ENCODE data around the gene VPS16.
A peak's percentile ranks its signal among the peaks of the same experiment; 100 is the strongest.

The VPS16 gene

GRCh38 chr20:2849529-2849928, 9.0 kb downstream of the VPS16 start (continued):
- TF ChIP-seq ZNF280D (tag by site-specific recombination; IDR thresholded peaks at IDR 0.05) = no peak
- TF ChIP-seq, protein P1, sequence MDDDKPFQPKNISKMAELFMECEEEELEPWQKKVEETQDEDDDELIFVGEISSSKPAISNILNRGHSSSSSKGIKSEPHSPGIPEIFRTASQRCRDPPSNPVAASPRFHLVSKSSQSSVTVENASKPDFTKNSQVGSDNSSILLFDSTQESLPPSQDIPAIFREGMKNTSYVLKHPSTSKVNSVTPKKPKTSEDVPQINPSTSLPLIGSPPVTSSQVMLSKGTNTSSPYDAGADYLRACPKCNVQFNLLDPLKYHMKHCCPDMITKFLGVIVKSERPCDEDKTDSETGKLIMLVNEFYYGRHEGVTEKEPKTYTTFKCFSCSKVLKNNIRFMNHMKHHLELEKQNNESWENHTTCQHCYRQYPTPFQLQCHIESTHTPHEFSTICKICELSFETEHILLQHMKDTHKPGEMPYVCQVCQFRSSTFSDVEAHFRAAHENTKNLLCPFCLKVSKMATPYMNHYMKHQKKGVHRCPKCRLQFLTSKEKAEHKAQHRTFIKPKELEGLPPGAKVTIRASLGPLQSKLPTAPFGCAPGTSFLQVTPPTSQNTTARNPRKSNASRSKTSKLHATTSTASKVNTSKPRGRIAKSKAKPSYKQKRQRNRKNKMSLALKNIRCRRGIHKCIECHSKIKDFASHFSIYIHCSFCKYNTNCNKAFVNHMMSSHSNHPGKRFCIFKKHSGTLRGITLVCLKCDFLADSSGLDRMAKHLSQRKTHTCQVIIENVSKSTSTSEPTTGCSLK (tag by site-specific recombination; IDR thresholded peaks at IDR 0.05) = no peak

DNA sequence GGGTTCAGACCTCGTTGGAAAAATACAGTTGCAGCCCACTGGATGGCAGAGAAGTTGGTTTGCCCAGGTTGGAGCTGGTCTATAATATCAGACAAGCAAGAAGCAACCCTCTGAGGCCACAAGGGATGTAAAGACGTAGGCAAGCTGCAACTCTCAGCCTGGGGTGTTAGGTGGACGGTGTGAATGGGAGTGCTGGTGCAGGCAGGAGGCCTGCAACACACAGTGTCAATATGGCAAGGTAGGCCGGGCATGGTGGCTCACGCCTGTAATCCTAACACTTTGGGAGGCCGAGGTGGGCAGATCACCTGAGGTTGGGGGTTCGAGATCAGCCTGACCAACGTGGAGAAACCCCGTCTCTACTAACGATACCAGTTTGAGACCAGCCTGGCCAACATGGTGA, 10.5 kb downstream of the VPS16 start:
- H3K36me3 ChIP-seq (ENCODE audit: control insufficient read depth in 2 of 2, insufficient read depth in 1 of 2, low read length in 2 of 2) = peaks cover 0 to 4% of the 10 kb centered on the region in 2 experiments; a peak in 2 of 3 replicates
- TF ChIP-seq ZNF146 (tag by site-specific recombination; IDR thresholded peaks at IDR 0.05) (no peak), ZNF596 (tag by site-specific recombination; IDR thresholded peaks at IDR 0.05) (no peak), SP3 (tag by site-specific recombination; IDR thresholded peaks at IDR 0.05) (no peak), CTCF (tag by site-specific recombination; IDR thresholded peaks at IDR 0.05) (no peak), ZNF621 (tag by site-specific recombination; IDR thresholded peaks at IDR 0.05) (no peak), ZNF837 (tag by site-specific recombination; IDR thresholded peaks at IDR 0.05) (no peak), ZSCAN16 (tag by site-specific recombination; IDR thresholded peaks at IDR 0.05) (no peak), ZNF174 (tag by site-specific recombination; IDR thresholded peaks at IDR 0.05) (no peak)
- TF ChIP-seq, protein P2, sequence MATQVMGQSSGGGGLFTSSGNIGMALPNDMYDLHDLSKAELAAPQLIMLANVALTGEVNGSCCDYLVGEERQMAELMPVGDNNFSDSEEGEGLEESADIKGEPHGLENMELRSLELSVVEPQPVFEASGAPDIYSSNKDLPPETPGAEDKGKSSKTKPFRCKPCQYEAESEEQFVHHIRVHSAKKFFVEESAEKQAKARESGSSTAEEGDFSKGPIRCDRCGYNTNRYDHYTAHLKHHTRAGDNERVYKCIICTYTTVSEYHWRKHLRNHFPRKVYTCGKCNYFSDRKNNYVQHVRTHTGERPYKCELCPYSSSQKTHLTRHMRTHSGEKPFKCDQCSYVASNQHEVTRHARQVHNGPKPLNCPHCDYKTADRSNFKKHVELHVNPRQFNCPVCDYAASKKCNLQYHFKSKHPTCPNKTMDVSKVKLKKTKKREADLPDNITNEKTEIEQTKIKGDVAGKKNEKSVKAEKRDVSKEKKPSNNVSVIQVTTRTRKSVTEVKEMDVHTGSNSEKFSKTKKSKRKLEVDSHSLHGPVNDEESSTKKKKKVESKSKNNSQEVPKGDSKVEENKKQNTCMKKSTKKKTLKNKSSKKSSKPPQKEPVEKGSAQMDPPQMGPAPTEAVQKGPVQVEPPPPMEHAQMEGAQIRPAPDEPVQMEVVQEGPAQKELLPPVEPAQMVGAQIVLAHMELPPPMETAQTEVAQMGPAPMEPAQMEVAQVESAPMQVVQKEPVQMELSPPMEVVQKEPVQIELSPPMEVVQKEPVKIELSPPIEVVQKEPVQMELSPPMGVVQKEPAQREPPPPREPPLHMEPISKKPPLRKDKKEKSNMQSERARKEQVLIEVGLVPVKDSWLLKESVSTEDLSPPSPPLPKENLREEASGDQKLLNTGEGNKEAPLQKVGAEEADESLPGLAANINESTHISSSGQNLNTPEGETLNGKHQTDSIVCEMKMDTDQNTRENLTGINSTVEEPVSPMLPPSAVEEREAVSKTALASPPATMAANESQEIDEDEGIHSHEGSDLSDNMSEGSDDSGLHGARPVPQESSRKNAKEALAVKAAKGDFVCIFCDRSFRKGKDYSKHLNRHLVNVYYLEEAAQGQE (tag by site-specific recombination; IDR thresholded peaks at IDR 0.05) = no peak
- H3K27ac ChIP-seq (ENCODE audit: extremely low read depth, low read depth, low read length) = no peak overlapping the region
- ChIA-PET POLR2A (interaction anchor here (0.7 kb wide), 1 partner anchor 414 kb away, joined by 4 read pairs; no protein-coding TSS in a partner anchor), CTCF (interaction anchor here (0.9 to 12.0 kb wide), 14 partner anchors 10 to 163 kb away, joined by 3 to 159 read pairs (median 7); partner anchors contain the start of genes PCED1A and VPS16)
- no peak overlapping the region for H3K4me3 ChIP-seq (ENCODE audit: low read depth, low read length)
- H3K4me1 ChIP-seq (ENCODE audit: control insufficient read depth, insufficient read depth, low read length) = no peaks in the 10 kb centered on the region
- no peaks in the 10 kb centered on the region for H3K9me3 ChIP-seq (ENCODE audit: control insufficient read depth, insufficient read depth, low read depth, low read length)

DNA sequence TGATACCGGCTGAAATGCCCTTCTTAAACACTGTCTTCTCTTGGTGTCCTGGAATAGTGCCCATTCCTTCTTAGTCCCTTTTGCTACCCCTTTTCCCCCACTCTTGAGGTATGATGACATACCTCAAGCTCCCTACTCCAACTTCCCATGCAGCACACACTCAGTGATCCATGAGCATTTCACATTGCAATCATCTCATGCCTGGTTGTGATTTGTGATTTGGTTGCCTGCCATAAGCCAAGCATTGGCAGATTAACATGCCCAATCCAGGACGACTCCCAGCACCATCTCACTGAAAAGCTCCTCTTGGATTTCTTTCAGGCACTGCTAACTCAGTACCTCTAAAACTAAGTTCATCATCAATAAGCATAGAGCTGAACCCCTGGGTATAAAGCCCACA, 18.0 kb downstream of the VPS16 start:
- Histone ChIP-seq H3K9me3 (ENCODE audit: control insufficient read depth, insufficient read depth, low read depth, low read length) (no peaks in the 10 kb centered on the region), H3K27ac (ENCODE audit: extremely low read depth, low read depth, low read length) (no peak overlapping the region), H3K36me3 (ENCODE audit: control insufficient read depth in 2 of 2, insufficient read depth in 1 of 2, low read length in 2 of 2) (peaks cover 0 to 21% of the 10 kb centered on the region in 2 experiments; a peak in 2 of 3 replicates), H3K4me3 (ENCODE audit: low read depth, low read length) (no peak overlapping the region), H3K4me1 (ENCODE audit: control insufficient read depth, insufficient read depth, low read length) (no peaks in the 10 kb centered on the region)
- CTCF ChIA-PET = interaction anchor here (0.5 to 2.0 kb wide), 5 partner anchors 11 to 145 kb away, joined by 3 to 8 read pairs (median 3); no protein-coding TSS in a partner anchor
- TF ChIP-seq KLF10 (tag by site-specific recombination; IDR thresholded peaks at IDR 0.05) = no peak
- TF ChIP-seq, protein P3, sequence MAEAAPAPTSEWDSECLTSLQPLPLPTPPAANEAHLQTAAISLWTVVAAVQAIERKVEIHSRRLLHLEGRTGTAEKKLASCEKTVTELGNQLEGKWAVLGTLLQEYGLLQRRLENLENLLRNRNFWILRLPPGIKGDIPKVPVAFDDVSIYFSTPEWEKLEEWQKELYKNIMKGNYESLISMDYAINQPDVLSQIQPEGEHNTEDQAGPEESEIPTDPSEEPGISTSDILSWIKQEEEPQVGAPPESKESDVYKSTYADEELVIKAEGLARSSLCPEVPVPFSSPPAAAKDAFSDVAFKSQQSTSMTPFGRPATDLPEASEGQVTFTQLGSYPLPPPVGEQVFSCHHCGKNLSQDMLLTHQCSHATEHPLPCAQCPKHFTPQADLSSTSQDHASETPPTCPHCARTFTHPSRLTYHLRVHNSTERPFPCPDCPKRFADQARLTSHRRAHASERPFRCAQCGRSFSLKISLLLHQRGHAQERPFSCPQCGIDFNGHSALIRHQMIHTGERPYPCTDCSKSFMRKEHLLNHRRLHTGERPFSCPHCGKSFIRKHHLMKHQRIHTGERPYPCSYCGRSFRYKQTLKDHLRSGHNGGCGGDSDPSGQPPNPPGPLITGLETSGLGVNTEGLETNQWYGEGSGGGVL (tag by site-specific recombination; IDR thresholded peaks at IDR 0.05) = 0 out of 2 replicates have a peak, but pooled peaks have one; percentile 10
- POLR2A ChIA-PET = interaction anchor here (0.5 kb wide), 1 partner anchor 125 kb away, joined by 3 read pairs; no protein-coding TSS in a partner anchor
